DND-41 (cell line): ENCODE measurements around the gene DOCK6.

ENCODE experiments used
- ATAC-seq: fragments of 200-7000 bp; cut with Tn5 transposase; 3 replicates; pipeline ENCODE4 v1.9.1; 2021; ENCODE audit warnings: low read depth; ENCODE audit not compliant: insufficient read depth
- DNase-seq: peaks from one replicate; pipeline ENCODE4 v3.0.0-alpha.2; 2020
- H2AFZ ChIP-seq: 2 replicates; pipeline ENCODE4 v1.6.0; 2012; ENCODE audit warnings: low read depth, low read length
- H3K27ac ChIP-seq: 2 replicates; pipeline ENCODE4 v1.5.1; 2012; ENCODE audit warnings: low read length, inconsistent platforms
- H3K27me3 ChIP-seq: fragments of 200-600 bp; sonication (generic); 2 replicates; pipeline ENCODE4 v1.6.0; 2012; ENCODE audit warnings: low read length, mild to moderate bottlenecking, inconsistent platforms; ENCODE audit not compliant: insufficient read depth, poor library complexity
- H3K36me3 ChIP-seq: 2 replicates; pipeline ENCODE4 v1.5.1; 2012; ENCODE audit warnings: low read length, inconsistent platforms; ENCODE audit not compliant: insufficient read depth
- H3K4me1 ChIP-seq: 2 replicates; pipeline ENCODE4 v1.5.1; 2012; ENCODE audit warnings: mild to moderate bottlenecking, low read length; ENCODE audit not compliant: insufficient read depth
- H3K4me2 ChIP-seq: 2 replicates; pipeline ENCODE4 v1.6.0; 2012; ENCODE audit warnings: mild to moderate bottlenecking, moderate library complexity, low read length, inconsistent platforms; ENCODE audit not compliant: insufficient read depth
- H3K4me3 ChIP-seq, 2 experiments: fragments of 200-600 bp in 1 of 2; shearing (Covaris generic) in 1 of 2; 2 replicates each; pipeline ENCODE4 v1.5.1; 2012 to 2016; ENCODE audit warnings: inconsistent platforms in 2 of 2, low read length in 2 of 2, mild to moderate bottlenecking in 2 of 2, low read depth in 1 of 2, moderate library complexity in 1 of 2
- H3K79me2 ChIP-seq: 2 replicates; pipeline ENCODE4 v1.6.0; 2012; ENCODE audit warnings: low read length, inconsistent platforms; ENCODE audit not compliant: insufficient read depth
- H3K9ac ChIP-seq: 2 replicates; pipeline ENCODE4 v1.6.0; 2012; ENCODE audit warnings: low read depth, mild to moderate bottlenecking, inconsistent platforms, low read length, moderate library complexity
- H3K9me3 ChIP-seq: 2 replicates; pipeline ENCODE4 v1.5.1; 2012; ENCODE audit warnings: low read length, moderate library complexity, mild to moderate bottlenecking, inconsistent platforms; ENCODE audit not compliant: insufficient read depth, severe bottlenecking
- H4K20me1 ChIP-seq: 2 replicates; pipeline ENCODE4 v1.6.0; 2012; ENCODE audit warnings: low read length; ENCODE audit not compliant: insufficient read depth
- CTCF ChIP-seq: IDR thresholded peaks from 2 replicates; pipeline ENCODE4 v1.5.1; 2012; ENCODE audit warnings: borderline replicate concordance, low read length, moderate library complexity, mild to moderate bottlenecking; ENCODE audit not compliant: poor library complexity, severe bottlenecking; ENCODE audit errors: extremely low read depth
- EZH2 ChIP-seq: IDR thresholded peaks from 3 replicates; pipeline ENCODE4 v1.6.1; 2012; ENCODE audit warnings: borderline replicate concordance, low read depth, mild to moderate bottlenecking, moderate library complexity, low read length, inconsistent platforms; ENCODE audit not compliant: severe bottlenecking

DOCK6 gene

GRCh38 chr19:11197291-11198174, 64.8 kb downstream of the DOCK6 start, which contains the start of gene KANK2:
Gene KANK2 (minus strand): TSS chr19:11197545. CDS start chr19:11194511, 3,034 bp downstream.
- H3K27me3 ChIP-seq: no peaks in the 10 kb centered on the region
- no peaks in the 10 kb centered on the region for H3K36me3 ChIP-seq
- DNase-seq (peak; percentile 76), ATAC-seq (peak; percentile 93)
- peak within 1 kb of the TSS; percentile 93 for H3K4me2 ChIP-seq
- H3K27ac ChIP-seq: peak within 1 kb of the TSS; percentile 57; the same call in 1 of the 2 replicates
- TF ChIP-seq EZH2: no peak
- TF ChIP-seq CTCF: no peak
- peak within 1 kb of the TSS; percentile 67 for H3K9ac ChIP-seq
- peak within 1 kb of the TSS; percentile 30 to 68; a peak in 3 of 4 replicates for H3K4me3 ChIP-seq
- no peaks in the 10 kb centered on the region for H3K79me2 ChIP-seq
- peaks cover 16% of the 10 kb centered on the region for H3K4me1 ChIP-seq
- peak within 1 kb of the TSS; percentile 83 for H2AFZ ChIP-seq
- no peaks in the 10 kb centered on the region for H4K20me1 ChIP-seq
- no peaks in the 10 kb centered on the region for H3K9me3 ChIP-seq

GRCh38 chr19:11196406-11197287, 65.7 kb downstream of the DOCK6 start:
- H2AFZ ChIP-seq: peak overlapping the region; percentile 83
- peaks cover 16% of the 10 kb centered on the region for H3K4me1 ChIP-seq
- H3K4me2 ChIP-seq: peak overlapping the region; percentile 93
- peak; percentile 13; the same call in 2 of the 3 replicates for ATAC-seq
- H4K20me1 ChIP-seq: no peaks in the 10 kb centered on the region
- H3K79me2 ChIP-seq: no peaks in the 10 kb centered on the region
- H3K9me3 ChIP-seq: no peaks in the 10 kb centered on the region
- H3K4me3 ChIP-seq: peak overlapping the region; percentile 30 to 68; a peak in 3 of 4 replicates
- no peak for DNase-seq
- no peaks in the 10 kb centered on the region for H3K27me3 ChIP-seq
- no peaks in the 10 kb centered on the region for H3K36me3 ChIP-seq
- TF ChIP-seq EZH2: no peak
- TF ChIP-seq CTCF: no peak
- H3K9ac ChIP-seq: peak overlapping the region; percentile 67
- H3K27ac ChIP-seq: peak overlapping the region; percentile 57; the same call in 1 of the 2 replicates

- Histone ChIP-seq H4K20me1 (no peaks in the 10 kb centered on the region), H3K36me3 (no peaks in the 10 kb centered on the region), H2AFZ (no peak overlapping the region), H3K27ac (no peak overlapping the region), H3K27me3 (no peaks in the 10 kb centered on the region), H3K4me3 (no peak overlapping the region), H3K9ac (no peak overlapping the region), H3K4me1 (peaks cover 16% of the 10 kb centered on the region), H3K4me2 (no peak overlapping the region), H3K9me3 (no peaks in the 10 kb centered on the region), H3K79me2 (no peaks in the 10 kb centered on the region)
- ATAC-seq (no peak), DNase-seq (no peak)
- no peak for TF ChIP-seq CTCF
- TF ChIP-seq EZH2: no peak
Observed at GRCh38 chr19:11195681-11196080, 66.6 kb downstream of the DOCK6 start.
